Activated CD8-positive, alpha-beta memory T cell treated with anti-CD3 and anti-CD28 coated beads, Interleukin-2, amount 50 U/mL, for 48 hours (primary cell): ENCODE data around the gene AK5.
"Not testable (repeated sequence)": the region's sequence is repeated elsewhere in the genome, so short reads cannot be mapped to it uniquely, and the experiment has no call there.

Experiments used
- DNase-seq: peaks from one replicate; pipeline ENCODE4 v3.0.0-alpha.2; 2020

The AK5 gene

DNA sequence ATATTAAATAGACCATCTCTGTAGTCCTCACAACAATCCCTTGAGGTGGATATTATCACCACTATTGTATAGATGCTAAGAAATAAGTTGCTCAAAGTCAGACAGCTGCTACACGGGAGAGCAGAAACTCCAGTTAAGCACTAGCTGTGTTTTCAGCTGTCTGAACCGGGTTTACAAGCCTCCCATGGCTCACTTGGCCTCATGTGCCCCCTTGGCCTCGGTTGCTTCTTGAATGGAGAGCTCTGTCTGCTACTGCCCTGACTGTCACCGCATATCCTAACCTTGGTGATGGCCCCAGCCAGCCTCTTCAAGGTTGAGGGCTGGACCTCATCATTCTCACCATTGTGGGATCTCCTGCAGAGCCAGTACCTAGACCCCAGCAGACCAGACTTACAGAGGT, 123.4 kb downstream of the AK5 start:
- DNase-seq: no peak

DNA sequence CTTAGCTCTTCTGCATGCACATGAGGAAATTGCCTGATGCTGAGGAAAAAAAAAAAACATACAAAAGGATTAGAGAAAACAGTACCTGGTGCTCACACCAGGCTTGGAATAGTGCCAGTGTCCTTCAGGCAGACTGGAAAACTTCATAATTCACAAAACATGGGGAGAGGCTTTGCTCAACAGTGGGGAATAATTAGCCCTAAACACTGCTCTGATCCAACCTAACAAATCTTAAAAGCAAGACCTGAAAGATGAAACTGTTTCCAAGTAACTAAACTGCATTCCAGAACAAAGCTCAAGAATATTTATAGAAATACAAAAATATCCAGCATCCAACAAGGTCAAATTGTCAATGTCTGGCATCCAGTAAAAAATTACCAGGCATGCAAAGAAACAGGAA, 124.8 kb downstream of the AK5 start:
- DNase-seq: no peak

- no peak for DNase-seq
These were observed 126.0 kb downstream of the AK5 start for GRCh38 chr1:77407738-77408375.

- not testable (repeated sequence) for DNase-seq
These were observed 127.1 kb downstream of the AK5 start for GRCh38 chr1:77408933-77409332.

DNA sequence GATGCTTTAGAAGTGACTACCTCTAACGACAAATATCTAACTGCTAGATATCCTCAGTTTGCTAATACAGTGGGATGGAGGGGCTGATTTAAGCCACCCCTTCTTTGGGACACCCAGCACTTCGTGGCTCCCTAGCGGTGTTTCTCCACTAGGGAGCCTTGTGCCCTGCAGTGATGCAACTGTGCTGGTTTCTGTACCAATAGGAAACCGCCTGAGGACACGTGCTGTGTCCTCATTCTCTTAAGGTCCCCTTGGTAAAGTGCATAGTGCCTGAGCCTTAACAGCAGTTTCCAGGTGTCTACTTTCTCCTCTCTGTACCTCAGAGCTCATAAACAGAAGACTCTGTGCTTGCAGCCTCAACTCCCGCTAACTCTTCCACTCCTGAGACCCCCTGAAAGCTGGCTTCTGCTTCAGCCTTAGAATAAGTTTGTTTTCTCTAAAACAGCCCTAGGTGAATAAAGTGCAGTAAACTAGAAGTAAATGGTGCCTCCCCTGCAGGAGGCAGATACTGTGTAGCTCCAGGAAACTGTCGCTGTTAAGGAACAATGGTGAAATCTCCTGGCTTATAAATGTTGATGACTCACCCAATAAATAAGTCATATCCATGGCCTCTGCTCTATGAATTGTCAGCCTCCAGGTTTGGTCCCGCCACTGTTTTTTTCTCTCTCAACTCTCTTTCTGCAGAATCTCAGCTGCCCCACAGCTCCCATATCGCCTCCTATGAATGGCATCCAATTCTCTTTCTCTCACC, 130.4 kb downstream of the AK5 start:
- DNase-seq: no peak

DNA sequence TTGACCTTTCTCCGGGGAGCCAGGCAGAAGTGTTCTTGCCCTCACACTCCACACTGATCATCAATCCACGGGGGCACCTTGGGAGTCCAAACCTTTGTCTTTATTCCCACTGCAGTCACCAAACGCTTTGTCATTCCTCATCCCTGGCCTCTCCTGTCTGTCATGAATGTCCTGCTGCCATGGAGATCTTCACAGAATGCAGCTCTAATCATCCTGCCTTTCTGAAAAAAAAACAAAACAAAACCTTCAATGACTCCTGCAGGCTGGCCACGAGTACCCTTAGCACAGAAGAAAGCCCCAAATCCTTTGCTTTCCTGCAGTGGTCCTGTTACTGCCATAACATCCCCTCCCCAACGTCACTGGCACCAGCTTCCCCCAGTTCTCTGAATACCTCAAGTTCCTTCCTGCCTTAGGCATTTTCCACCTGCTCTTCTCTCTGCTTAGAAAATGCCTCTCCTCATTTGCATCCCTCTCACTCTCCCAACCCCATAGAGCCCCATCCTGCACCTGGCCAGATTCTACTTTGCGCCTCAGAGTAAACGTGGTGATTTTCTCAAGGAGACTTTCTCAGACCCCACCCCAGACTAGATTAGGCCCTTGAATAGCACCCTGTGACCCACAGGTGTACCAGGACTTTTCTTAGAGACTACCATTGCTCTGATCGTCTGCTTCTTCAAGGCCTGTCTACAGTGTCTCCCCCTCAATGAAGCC, 131.2 kb downstream of the AK5 start:
- no peak for DNase-seq

DNA sequence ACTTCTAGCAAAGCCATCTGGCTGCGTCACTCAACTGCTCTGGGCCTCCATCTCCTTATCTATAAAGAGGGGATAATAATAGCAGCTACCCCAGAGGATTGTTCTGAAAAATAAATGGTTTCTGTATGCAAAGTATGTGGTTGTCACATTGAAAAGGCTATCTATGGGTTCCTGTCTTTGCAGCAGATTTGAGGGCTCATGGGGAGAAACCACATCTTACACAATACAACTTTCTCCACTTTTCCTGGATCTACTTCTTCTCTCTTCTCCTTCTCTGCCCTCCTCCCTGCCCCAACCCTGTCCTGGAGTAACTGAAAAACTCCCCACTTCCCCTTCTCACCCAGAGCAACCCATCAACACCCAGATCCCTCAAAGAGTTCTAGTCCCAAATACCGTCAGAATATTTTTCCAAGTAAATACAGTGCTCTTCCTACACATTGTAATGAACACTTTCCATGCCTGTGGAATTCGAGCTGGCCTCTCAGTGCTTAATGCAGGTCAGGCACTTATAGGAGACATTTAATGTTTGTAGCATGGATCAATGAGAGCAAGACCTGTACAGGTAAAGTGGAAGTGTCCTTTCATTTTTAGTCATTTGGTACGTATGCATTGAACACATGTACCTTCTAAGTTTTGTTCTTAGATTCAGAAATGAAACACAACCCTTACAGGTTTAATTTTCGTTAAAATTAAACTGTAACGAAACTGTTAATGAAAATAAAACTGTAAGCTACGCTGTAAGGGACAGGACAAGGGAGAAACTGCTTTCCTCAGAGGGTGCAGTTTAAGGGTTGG, 131.9 kb downstream of the AK5 start:
- DNase-seq: no peak

- DNase-seq: no peak
These were observed 133.8 kb downstream of the AK5 start for GRCh38 chr1:77415579-77415978.

DNA sequence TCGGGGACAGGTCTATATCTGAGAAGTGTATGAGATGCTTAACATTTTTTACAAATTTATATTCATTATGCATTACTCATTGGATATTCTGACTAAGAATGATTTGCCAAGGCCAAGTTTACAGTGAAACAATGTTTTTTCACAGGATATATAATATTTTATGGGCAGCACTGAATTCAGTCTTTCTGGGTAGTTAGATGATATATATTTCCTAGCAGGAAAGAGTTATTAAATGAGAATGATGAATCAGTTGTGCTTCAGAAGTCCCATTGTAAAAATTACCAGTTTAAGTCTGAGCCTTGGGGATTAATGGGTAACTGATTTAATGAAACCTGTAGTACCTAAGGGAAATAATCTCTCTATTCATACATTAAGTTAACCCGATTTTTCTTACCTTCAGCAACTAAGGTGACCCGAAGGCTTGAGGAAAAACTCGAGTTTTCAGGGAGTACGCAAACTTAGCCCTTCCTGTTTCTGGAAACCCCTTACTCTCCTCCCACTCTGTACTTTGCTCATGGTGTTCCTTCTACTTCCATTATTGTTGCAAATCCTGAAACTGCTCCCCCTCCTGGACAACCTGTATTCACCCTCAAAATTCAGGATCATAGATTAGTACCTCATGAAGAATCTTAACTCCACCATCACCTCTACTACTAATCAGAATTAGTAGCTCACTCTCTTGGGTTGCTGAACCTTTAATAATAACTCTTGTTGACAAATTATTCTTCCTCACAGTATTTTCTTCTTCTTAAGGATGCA, 135.1 kb downstream of the AK5 start:
- no peak for DNase-seq

DNA sequence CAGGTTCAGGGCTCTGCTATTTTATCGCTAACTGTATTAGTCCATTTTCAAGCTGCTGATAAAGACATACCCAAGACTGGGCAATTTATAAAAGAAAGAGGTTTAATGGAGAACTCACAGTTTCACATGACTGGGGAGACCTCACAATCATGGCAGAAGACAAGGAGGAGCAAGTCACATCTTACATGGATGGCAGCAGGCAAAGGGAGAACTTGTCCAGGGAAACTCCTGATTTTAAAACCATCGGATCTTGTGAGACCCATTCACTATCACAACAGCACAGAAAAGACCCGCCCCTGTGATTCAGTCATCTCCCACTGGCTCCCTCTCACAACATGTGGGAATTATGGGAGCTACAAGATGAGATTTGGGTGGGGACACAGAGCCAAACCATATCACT, 136.2 kb downstream of the AK5 start:
- DNase-seq: not testable (repeated sequence)

- DNase-seq: no peak
These were observed 139.8 kb downstream of the AK5 start for GRCh38 chr1:77421504-77422233.

DNA sequence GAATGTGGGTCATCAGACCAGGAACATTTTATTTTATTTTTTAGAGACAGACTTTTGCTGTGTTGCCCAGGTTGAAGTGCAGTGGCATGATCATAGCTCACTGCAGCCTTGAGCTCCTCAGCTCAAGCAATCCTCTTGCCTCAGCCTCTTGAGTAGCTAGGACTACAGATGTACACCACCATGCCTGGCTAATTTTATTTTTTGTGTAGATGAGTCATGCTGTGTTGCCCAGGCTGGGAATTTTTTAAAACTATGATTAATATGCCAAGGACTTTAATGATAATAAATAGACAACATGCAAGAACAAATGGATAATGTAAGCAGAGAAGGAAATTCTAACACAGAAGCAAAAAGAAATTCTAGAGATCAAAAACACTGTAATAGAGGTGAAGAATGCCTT, 142.4 kb downstream of the AK5 start:
- DNase-seq: no peak

DNA sequence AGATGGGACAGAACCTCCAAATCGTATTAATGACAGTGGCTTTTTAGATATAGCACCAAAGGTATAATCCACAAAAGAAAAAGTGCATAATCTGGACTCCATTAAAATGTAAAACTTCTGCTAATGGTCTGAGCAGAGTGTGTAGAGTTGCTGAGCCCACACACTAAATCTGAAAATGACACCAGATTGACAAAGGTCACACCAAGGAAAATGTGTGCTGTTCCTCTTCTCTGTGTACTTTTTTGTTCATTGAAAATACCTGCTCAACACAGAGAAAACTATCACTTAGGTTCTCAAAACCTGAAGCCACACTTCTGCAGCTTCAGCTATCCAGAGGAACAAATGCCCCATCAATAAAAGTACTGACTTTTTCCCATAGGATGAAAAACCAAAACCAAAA, 146.2 kb downstream of the AK5 start:
- DNase-seq: no peak

GRCh38 chr1:77430966-77431690, 149.3 kb downstream of the AK5 start:
- no peak for DNase-seq

DNA sequence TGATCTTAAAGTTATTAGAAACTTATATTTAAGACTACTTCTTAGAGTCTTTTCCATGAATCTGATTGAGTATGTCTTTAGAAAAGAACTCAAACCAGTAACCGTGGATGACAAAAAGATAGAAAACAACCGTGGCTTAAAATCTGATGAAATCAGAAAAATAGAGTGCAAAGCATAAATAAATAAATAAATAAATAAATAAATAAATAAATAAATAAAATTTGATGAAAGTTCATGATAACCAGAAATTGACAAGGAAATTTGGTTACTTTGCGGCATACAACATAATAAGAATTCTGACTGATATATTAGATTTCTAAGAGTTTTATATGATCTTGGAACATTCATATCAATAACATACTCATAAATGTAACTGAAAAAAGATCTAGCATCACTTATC, 152.1 kb downstream of the AK5 start:
- no peak for DNase-seq

DNA sequence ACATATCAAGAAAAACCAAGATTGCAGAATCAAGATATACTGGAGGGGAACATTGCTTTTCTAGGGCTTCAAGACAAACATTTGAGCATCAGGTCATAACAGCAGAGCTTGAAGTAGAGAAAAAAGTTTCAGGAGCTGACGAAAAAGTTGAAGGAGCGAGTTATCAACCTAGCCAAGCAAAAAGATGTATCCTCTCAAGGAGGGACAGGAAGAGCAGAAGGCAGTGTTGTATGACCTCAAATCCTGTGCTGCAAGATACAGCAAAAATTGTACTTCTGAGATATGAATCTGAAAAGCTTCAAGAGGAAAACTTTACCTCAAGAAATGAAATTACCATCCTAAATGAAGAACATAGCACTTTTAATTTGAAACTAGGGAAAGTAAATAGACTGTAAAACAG, 153.1 kb downstream of the AK5 start:
- no peak for DNase-seq

GRCh38 chr1:77438236-77438913, 156.6 kb downstream of the AK5 start:
- DNase-seq: no peak

DNA sequence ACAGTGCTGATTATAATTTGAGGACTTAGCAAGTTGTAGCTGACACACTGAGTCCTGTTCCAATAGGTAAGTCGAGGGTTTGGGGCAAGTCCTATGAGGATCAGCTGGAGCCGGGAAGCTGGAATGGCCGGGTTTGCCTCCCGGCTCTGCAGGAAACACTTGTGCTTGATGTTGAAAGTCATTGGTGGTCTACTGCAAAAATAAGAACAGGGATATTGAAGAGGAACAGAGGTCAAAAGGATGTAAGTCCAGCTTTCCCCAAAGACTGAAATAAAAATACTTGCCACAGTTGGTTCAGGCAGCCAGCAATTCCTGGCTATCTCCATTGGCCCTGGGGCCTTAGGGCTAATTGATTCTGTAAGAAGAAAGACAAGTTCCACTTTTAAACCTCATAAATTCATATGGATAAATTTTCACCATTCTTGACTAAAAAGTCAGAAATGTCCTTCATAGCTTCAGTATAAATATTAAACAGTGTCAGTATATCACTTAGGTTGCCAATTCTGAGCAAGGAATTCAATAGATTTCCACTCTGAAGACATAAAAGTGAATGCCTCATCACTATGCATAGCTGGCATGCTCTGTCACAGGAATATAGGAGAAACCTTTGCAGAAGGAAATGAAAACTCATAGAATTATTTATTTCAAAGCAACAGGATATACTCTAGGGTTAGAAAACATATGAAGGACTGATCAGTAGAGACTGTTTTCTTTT, 165.2 kb downstream of the AK5 start:
- no peak for DNase-seq

GRCh38 chr1:77447669-77448068, 165.8 kb downstream of the AK5 start:
- DNase-seq: no peak

DNA sequence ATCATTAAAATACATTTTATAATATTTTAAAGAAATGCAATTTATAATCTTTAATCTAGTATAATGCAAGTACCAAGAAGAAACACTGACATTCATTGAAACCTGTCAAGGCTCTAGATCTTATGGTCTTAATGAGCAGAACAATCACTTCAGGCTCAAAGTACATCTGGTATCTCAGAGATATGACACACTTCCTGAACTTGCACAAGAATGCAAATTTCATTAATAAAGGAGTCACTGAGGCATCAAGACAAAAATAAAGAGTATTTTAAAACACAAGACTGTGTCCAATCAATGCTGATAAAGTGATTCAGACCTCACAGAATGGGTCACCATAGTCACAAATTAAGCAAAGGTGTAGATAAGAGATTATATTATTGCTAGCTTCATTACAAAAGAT, 178.1 kb downstream of the AK5 start:
- DNase-seq: no peak
